Trophoblast cell (in vitro differentiated cells and primary cell): ENCODE measurements around the gene CYP2R1.

Source experiments
- DNase-seq, 2 donors: peaks; one replicate each; pipeline ENCODE4 v3.0.0-alpha.2; 2016
- H2AFZ ChIP-seq: 2 replicates; pipeline ENCODE4 v1.6.1; 2013; ENCODE audit warnings: low read length, moderate library complexity, mild to moderate bottlenecking; ENCODE audit not compliant: insufficient read depth, poor library complexity
- H2AK5ac ChIP-seq: 2 replicates; pipeline ENCODE4 v1.6.1; 2013; ENCODE audit warnings: mild to moderate bottlenecking, low read length
- H2BK120ac ChIP-seq: 2 replicates; pipeline ENCODE4 v1.6.1; 2013; ENCODE audit warnings: low read length, mild to moderate bottlenecking, moderate library complexity; ENCODE audit not compliant: insufficient read depth, poor library complexity
- H2BK12ac ChIP-seq: 2 replicates; pipeline ENCODE4 v1.6.1; 2013; ENCODE audit warnings: mild to moderate bottlenecking, low read length, moderate library complexity
- H2BK5ac ChIP-seq: 2 replicates; pipeline ENCODE4 v1.6.1; 2013; ENCODE audit warnings: low read length, low read depth, moderate library complexity, mild to moderate bottlenecking; ENCODE audit not compliant: poor library complexity
- H3K14ac ChIP-seq: 2 replicates; pipeline ENCODE4 v1.6.1; 2013; ENCODE audit warnings: mild to moderate bottlenecking, low read length
- H3K18ac ChIP-seq: 2 replicates; pipeline ENCODE4 v1.6.1; 2013; ENCODE audit warnings: mild to moderate bottlenecking, low read length
- H3K23ac ChIP-seq: 2 replicates; pipeline ENCODE4 v1.6.1; 2013; ENCODE audit warnings: low read length
- H3K27ac ChIP-seq: 2 replicates; pipeline ENCODE4 v1.5.1; 2013; ENCODE audit warnings: low read depth, mild to moderate bottlenecking, inconsistent platforms, low read length, moderate library complexity
- H3K27me3 ChIP-seq: 2 replicates; pipeline ENCODE4 v1.6.1; 2013; ENCODE audit warnings: inconsistent platforms, mild to moderate bottlenecking, low read length, moderate library complexity; ENCODE audit not compliant: insufficient read depth
- H3K36me3 ChIP-seq, 2 experiments: 1 replicate in 1 of 2; 2 replicates in 1 of 2; pipeline ENCODE4 v1.6.1; 2013; ENCODE audit warnings: low read length in 2 of 2, mild to moderate bottlenecking in 2 of 2, moderate library complexity in 1 of 2; ENCODE audit not compliant: insufficient read depth in 2 of 2, control insufficient read depth in 1 of 2
- H3K4ac ChIP-seq: 2 replicates; pipeline ENCODE4 v1.6.1; 2013; ENCODE audit warnings: low read depth, mild to moderate bottlenecking, low read length, moderate library complexity
- H3K4me1 ChIP-seq, 2 experiments: 1 replicate in 1 of 2; 2 replicates in 1 of 2; pipeline ENCODE4 v1.6.1; 2013; ENCODE audit warnings: low read length in 2 of 2, mild to moderate bottlenecking in 2 of 2, moderate library complexity in 1 of 2; ENCODE audit not compliant: insufficient read depth in 2 of 2, control insufficient read depth in 1 of 2
- H3K4me2 ChIP-seq: 2 replicates; pipeline ENCODE4 v1.6.1; 2013; ENCODE audit warnings: inconsistent platforms, mild to moderate bottlenecking, low read length, moderate library complexity
- H3K4me3 ChIP-seq: 2 replicates; pipeline ENCODE4 v1.5.1; 2013; ENCODE audit warnings: mild to moderate bottlenecking, low read depth, low read length, inconsistent platforms
- H3K79me1 ChIP-seq: one replicate; pipeline ENCODE4 v1.6.1; 2013; ENCODE audit warnings: low read length
- H3K79me2 ChIP-seq: 2 replicates; pipeline ENCODE4 v1.6.1; 2013; ENCODE audit warnings: low read length, mild to moderate bottlenecking; ENCODE audit not compliant: control insufficient read depth, insufficient read depth, poor library complexity
- H3K9ac ChIP-seq: 2 replicates; pipeline ENCODE4 v1.6.1; 2013; ENCODE audit warnings: mild to moderate bottlenecking, low read length
- H3K9me3 ChIP-seq: 2 replicates; pipeline ENCODE4 v1.6.1; 2013; ENCODE audit warnings: low read depth, mild to moderate bottlenecking, control low read depth, inconsistent platforms, low read length; ENCODE audit not compliant: insufficient read depth
- H4K12ac ChIP-seq: 2 replicates; pipeline ENCODE4 v1.6.1; 2013; ENCODE audit warnings: low read depth, mild to moderate bottlenecking, low read length, moderate library complexity
- H4K8ac ChIP-seq: 2 replicates; pipeline ENCODE4 v1.6.1; 2013; ENCODE audit warnings: low read depth, mild to moderate bottlenecking, low read length, moderate library complexity
- H4K91ac ChIP-seq: one replicate; pipeline ENCODE4 v1.6.1; 2013; ENCODE audit warnings: low read depth, mild to moderate bottlenecking, low read length, moderate library complexity
- WGBS: extraction: QIAGEN DNeasy Blood & Tissue Kit; methylation state at CpG from one replicate; pipeline ENCODE4 v1.1.7; 2013; ENCODE audit warnings: missing lambda C conversion rate; ENCODE audit not compliant: insufficient read length, insufficient coverage; ENCODE audit errors: extremely low coverage; 5-methylcytosine and 5-hydroxymethylcytosine counted together

CYP2R1 gene

GRCh38 chr11:14908214-14908880, 16.3 kb upstream of the CYP2R1 start:
- Histone ChIP-seq H3K9me3 (no peaks in the 10 kb centered on the region), H2AFZ (no peak overlapping the region), H3K14ac (no peak overlapping the region), H2BK5ac (no peak overlapping the region), H3K79me1 (no peaks in the 10 kb centered on the region), H2AK5ac (no peak overlapping the region), H4K8ac (no peak overlapping the region), H2BK12ac (no peak overlapping the region), H3K9ac (no peak overlapping the region), H3K4me2 (no peak overlapping the region), H4K12ac (no peak overlapping the region), H2BK120ac (no peak overlapping the region), H4K91ac (no peak overlapping the region), H3K27ac (no peak overlapping the region), H3K18ac (no peak overlapping the region), H3K79me2 (no peaks in the 10 kb centered on the region), H3K23ac (no peak overlapping the region), H3K27me3 (no peaks in the 10 kb centered on the region), H3K4me1 (peaks cover 0 to 2% of the 10 kb centered on the region in 2 experiments), H3K4ac (no peak overlapping the region), H3K36me3 (no peaks in the 10 kb centered on the region), H3K4me3 (no peak overlapping the region)
- no CpG with 5 or more reads among the region's 6 CpGs for WGBS
- peak; percentile 30 to 63 for DNase-seq

GRCh38 chr11:14907411-14908213, 15.6 kb upstream of the CYP2R1 start:
- no peaks in the 10 kb centered on the region for H3K9me3 ChIP-seq
- no peak overlapping the region for H3K4ac ChIP-seq
- peaks cover 0 to 2% of the 10 kb centered on the region in 2 experiments for H3K4me1 ChIP-seq
- H3K18ac ChIP-seq = no peak overlapping the region
- H4K12ac ChIP-seq = no peak overlapping the region
- DNase-seq = peak; percentile 53 to 78
- H3K36me3 ChIP-seq = no peaks in the 10 kb centered on the region
- no CpG with 5 or more reads among the region's 13 CpGs for WGBS
- no peak overlapping the region for H2BK5ac ChIP-seq
- H2AFZ ChIP-seq = no peak overlapping the region
- H3K27me3 ChIP-seq = no peaks in the 10 kb centered on the region
- no peak overlapping the region for H2BK120ac ChIP-seq
- no peak overlapping the region for H3K23ac ChIP-seq
- no peak overlapping the region for H3K27ac ChIP-seq
- no peak overlapping the region for H3K14ac ChIP-seq
- no peak overlapping the region for H2AK5ac ChIP-seq
- H4K91ac ChIP-seq = no peak overlapping the region
- no peak overlapping the region for H4K8ac ChIP-seq
- no peak overlapping the region for H3K4me3 ChIP-seq
- no peak overlapping the region for H2BK12ac ChIP-seq
- H3K9ac ChIP-seq = no peak overlapping the region
- H3K4me2 ChIP-seq = no peak overlapping the region
- H3K79me2 ChIP-seq = no peaks in the 10 kb centered on the region
- no peaks in the 10 kb centered on the region for H3K79me1 ChIP-seq

- no peak overlapping the region for H2AFZ ChIP-seq
- H2BK5ac ChIP-seq = no peak overlapping the region
- WGBS = no CpG with 5 or more reads among the region's 6 CpGs
- peaks cover 0 to 2% of the 10 kb centered on the region in 2 experiments for H3K4me1 ChIP-seq
- H4K8ac ChIP-seq = no peak overlapping the region
- H2AK5ac ChIP-seq = no peak overlapping the region
- H2BK120ac ChIP-seq = no peak overlapping the region
- H3K23ac ChIP-seq = no peak overlapping the region
- H3K36me3 ChIP-seq = no peaks in the 10 kb centered on the region
- H3K4me3 ChIP-seq = no peak overlapping the region
- H3K4me2 ChIP-seq = no peak overlapping the region
- H3K27ac ChIP-seq = no peak overlapping the region
- no peak overlapping the region for H3K9ac ChIP-seq
- no peak for DNase-seq
- no peaks in the 10 kb centered on the region for H3K79me2 ChIP-seq
- H3K9me3 ChIP-seq = no peaks in the 10 kb centered on the region
- H4K12ac ChIP-seq = no peak overlapping the region
- no peaks in the 10 kb centered on the region for H3K27me3 ChIP-seq
- no peaks in the 10 kb centered on the region for H3K79me1 ChIP-seq
- H3K18ac ChIP-seq = no peak overlapping the region
- no peak overlapping the region for H2BK12ac ChIP-seq
- no peak overlapping the region for H3K14ac ChIP-seq
- H3K4ac ChIP-seq = no peak overlapping the region
- no peak overlapping the region for H4K91ac ChIP-seq
Measured at GRCh38 chr11:14906993-14907392, 15.0 kb upstream of the CYP2R1 start.

- no peak overlapping the region for H4K8ac ChIP-seq
- H3K23ac ChIP-seq = no peak overlapping the region
- H3K18ac ChIP-seq = no peak overlapping the region
- H2BK120ac ChIP-seq = no peak overlapping the region
- DNase-seq = no peak
- H3K9ac ChIP-seq = no peak overlapping the region
- H3K36me3 ChIP-seq = no peaks in the 10 kb centered on the region
- H3K4me1 ChIP-seq = peaks cover 0 to 2% of the 10 kb centered on the region in 2 experiments
- H2AK5ac ChIP-seq = no peak overlapping the region
- H2BK5ac ChIP-seq = no peak overlapping the region
- H3K9me3 ChIP-seq = no peaks in the 10 kb centered on the region
- no peaks in the 10 kb centered on the region for H3K79me2 ChIP-seq
- H4K91ac ChIP-seq = no peak overlapping the region
- no peak overlapping the region for H3K27ac ChIP-seq
- H3K4ac ChIP-seq = no peak overlapping the region
- H4K12ac ChIP-seq = no peak overlapping the region
- no peak overlapping the region for H3K14ac ChIP-seq
- no peak overlapping the region for H3K4me3 ChIP-seq
- no peaks in the 10 kb centered on the region for H3K79me1 ChIP-seq
- no CpG with 5 or more reads among the region's 5 CpGs for WGBS
- H2BK12ac ChIP-seq = no peak overlapping the region
- H2AFZ ChIP-seq = no peak overlapping the region
- no peak overlapping the region for H3K4me2 ChIP-seq
- no peaks in the 10 kb centered on the region for H3K27me3 ChIP-seq
Measured at GRCh38 chr11:14906578-14906977, 14.5 kb upstream of the CYP2R1 start.
